Neuron (in vitro differentiated cells): ENCODE data around the gene C11orf68.
"Not testable (repeated sequence)": the region's sequence is repeated elsewhere in the genome, so short reads cannot be mapped to it uniquely, and the experiment has no call there.

Experiments
- H2AFZ ChIP-seq: one replicate; pipeline ENCODE4 v1.6.1; 2013; ENCODE audit warnings: low read depth, mild to moderate bottlenecking, inconsistent platforms, low read length, moderate library complexity
- H3K27me3 ChIP-seq: one replicate; pipeline ENCODE4 v1.6.1; 2013; ENCODE audit warnings: low read length; ENCODE audit not compliant: insufficient read depth
- H3K36me3 ChIP-seq: one replicate; pipeline ENCODE4 v1.6.1; 2013; ENCODE audit warnings: low read length; ENCODE audit not compliant: insufficient read depth
- H3K4me1 ChIP-seq: one replicate; pipeline ENCODE4 v1.6.1; 2013; ENCODE audit warnings: low read length; ENCODE audit not compliant: insufficient read depth
- H3K4me3 ChIP-seq: 2 replicates; pipeline ENCODE4 v1.5.1; 2013; ENCODE audit warnings: mild to moderate bottlenecking, low read length, moderate library complexity
- H3K9me3 ChIP-seq: one replicate; pipeline ENCODE4 v1.6.1; 2013; ENCODE audit warnings: low read length

Gene C11orf68

DNA sequence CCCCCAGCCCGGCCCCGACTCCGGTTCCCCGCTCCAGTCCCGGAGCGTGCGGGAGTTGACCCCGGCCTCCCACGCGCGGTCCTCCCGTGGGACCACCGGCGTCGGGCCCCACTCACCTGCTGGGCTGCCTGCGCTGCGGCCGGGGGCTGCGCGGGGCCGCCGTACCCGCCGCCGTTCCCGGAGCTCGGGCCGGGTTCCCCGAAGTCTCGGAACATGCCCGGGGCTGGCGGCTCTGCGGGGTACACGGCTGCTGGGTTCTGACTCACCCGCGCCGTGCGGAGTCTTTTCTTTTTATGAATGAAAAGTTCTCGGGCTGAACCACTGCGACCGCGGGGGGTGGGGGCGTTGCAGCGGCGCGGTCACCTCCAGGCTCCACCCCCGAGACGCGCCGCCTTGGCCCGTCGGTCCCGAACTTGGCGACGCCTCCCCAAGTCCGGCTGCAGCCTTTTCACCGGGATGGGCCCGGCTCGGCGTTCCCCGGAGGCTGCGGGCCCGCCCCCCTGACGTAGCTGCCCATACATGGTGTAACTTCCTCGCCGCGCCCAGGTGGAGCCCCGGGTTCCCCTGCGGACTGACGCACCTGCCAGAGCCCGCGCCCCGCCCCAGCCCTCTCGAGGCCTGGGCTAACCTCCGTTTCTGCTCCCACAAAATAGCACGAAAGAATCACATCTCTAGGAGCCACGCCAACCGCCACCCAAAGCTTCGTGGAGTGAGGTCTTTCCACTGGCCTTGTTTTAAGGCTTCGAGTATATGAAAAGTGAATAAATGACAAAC, 18.6 kb downstream of the C11orf68 start, which contains the start of gene FOSL1:
FOSL1 (minus strand) TSS at position 264 of the 774 bp plus-strand sequence; CDS start at position 215, 49 bp downstream.
- no peaks in the 10 kb centered on the region for H3K9me3 ChIP-seq
- peaks cover 13% of the 10 kb centered on the region for H3K4me1 ChIP-seq
- H2AFZ ChIP-seq, result peak within 1 kb of the TSS; percentile 59
- H3K27me3 ChIP-seq, result peaks cover 21% of the 10 kb centered on the region
- no peaks in the 10 kb centered on the region for H3K36me3 ChIP-seq
- peak within 1 kb of the TSS; percentile 37 for H3K4me3 ChIP-seq

- no peaks in the 10 kb centered on the region for H3K9me3 ChIP-seq
- peak overlapping the region; percentile 59 for H2AFZ ChIP-seq
- H3K4me1 ChIP-seq, result peaks cover 13% of the 10 kb centered on the region
- H3K27me3 ChIP-seq, result peaks cover 21% of the 10 kb centered on the region
- H3K4me3 ChIP-seq, result peak overlapping the region; percentile 37
- no peaks in the 10 kb centered on the region for H3K36me3 ChIP-seq
Measured at GRCh38 chr11:65899356-65900124, 19.3 kb downstream of the C11orf68 start.

DNA sequence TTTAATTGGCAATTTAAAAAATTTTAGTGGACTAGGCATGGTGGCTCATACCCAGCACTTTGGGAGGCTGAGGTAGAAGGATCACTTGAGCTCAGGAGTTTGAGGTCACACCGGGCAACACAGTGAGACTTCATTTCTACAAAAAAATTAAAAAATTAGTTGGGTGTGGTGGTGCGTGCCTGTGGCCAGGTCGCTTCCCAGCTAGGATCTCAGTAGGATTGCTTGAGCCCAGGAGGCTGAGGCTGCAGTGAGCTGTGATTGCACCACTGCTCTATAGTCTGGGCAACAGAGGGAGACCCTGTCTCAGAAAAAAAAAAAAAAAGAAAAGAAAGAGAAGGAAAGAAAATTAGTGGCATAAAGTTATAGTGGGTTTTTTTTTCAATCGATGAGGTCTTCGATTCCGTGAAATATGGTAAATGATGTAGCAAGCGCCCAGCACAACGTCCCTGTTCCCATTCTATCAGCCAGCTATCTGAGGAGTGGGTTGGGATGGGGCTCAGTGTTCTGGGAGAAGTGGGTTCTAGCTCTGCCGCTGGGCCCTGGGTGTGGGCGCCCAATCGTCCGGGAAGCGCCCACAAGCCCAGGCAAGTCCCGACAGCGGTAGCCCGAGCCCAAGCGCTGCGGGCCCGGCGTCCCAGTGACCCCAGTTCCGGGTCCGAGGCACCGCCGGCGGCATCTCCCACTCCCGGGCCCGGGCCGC, 20.1 kb downstream of the C11orf68 start:
- Histone ChIP-seq H3K9me3 (no peaks in the 10 kb centered on the region), H3K36me3 (no peaks in the 10 kb centered on the region), H3K27me3 (peaks cover 21% of the 10 kb centered on the region), H2AFZ (no peak overlapping the region), H3K4me3 (no peak overlapping the region), H3K4me1 (peaks cover 13% of the 10 kb centered on the region)

DNA sequence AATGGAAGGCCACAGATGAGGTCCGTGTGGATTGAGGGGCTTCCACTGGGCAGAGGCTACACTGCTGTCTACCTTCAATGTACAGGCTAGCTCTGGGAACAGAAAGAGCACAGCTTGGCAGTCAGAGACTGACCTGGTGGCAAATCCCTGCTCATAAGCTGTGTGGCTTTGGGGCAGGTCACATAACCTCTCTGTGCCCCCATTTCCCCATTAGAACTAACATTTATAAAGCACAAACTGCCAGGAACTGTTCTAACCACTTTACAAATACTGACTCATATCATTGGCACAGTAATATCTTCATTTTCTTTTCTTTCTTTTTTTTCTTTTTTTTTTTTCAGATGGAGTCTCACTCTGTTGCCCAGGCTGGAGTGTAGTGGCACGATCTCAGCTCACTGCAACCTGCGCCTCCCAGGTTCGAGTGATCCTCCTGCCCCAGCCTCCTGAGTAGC, 21.8 kb downstream of the C11orf68 start:
- H3K27me3 ChIP-seq, result peaks cover 16% of the 10 kb centered on the region
- H3K36me3 ChIP-seq, result no peaks in the 10 kb centered on the region
- H3K4me3 ChIP-seq, result no peak overlapping the region
- H3K4me1 ChIP-seq, result peaks cover 3% of the 10 kb centered on the region
- H2AFZ ChIP-seq, result no peak overlapping the region
- H3K9me3 ChIP-seq, result no peaks in the 10 kb centered on the region

GRCh38 chr11:65896034-65896999, 22.5 kb downstream of the C11orf68 start:
- H3K9me3 ChIP-seq, result no peaks in the 10 kb centered on the region
- H3K4me1 ChIP-seq, result peaks cover 10% of the 10 kb centered on the region
- no peak overlapping the region for H3K4me3 ChIP-seq
- H3K36me3 ChIP-seq, result no peaks in the 10 kb centered on the region
- H3K27me3 ChIP-seq, result peaks cover 13% of the 10 kb centered on the region
- H2AFZ ChIP-seq, result no peak overlapping the region

GRCh38 chr11:65895482-65895981, 23.3 kb downstream of the C11orf68 start:
- Histone ChIP-seq H3K9me3 (no peaks in the 10 kb centered on the region), H3K4me3 (no peak overlapping the region), H3K27me3 (peaks cover 9% of the 10 kb centered on the region), H3K36me3 (no peaks in the 10 kb centered on the region), H3K4me1 (peaks cover 12% of the 10 kb centered on the region), H2AFZ (no peak overlapping the region)

DNA sequence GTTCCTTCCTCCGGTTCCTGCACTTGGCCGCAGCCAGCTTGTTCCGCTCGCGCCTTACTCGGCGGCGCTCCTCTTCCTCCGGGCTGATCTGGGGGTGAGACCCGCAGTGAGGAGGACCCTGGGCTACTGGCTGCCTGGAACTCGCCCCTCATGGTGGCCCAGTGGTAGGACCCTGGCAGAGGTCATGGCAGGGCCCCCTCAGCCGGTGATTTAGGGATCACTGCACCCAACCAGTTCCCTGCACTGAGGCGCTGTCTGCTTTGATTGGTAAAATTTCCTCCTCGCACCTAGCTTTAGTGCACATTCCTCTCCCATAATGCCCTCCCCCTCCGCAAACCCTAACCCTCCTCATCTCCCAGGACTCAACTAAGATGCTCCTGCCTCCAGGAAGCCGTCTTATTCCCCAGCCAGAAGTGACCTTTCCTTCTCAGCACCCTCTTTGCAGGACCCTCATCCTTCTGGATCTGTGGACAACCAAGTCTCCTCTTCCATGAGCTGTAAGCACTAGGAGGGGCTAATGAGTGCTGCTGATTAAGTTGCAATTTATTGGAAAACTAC, 24.7 kb downstream of the C11orf68 start:
- H3K4me1 ChIP-seq, result peaks cover 22% of the 10 kb centered on the region

GRCh38 chr11:65892661-65893317, 26.1 kb downstream of the C11orf68 start:
- no peaks in the 10 kb centered on the region for H3K36me3 ChIP-seq

More for the DNA sequence above, 24.7 kb downstream of the C11orf68 start:
- H2AFZ ChIP-seq, result no peak overlapping the region
- no peak overlapping the region for H3K4me3 ChIP-seq
- no peaks in the 10 kb centered on the region for H3K9me3 ChIP-seq
- no peaks in the 10 kb centered on the region for H3K36me3 ChIP-seq
- H3K27me3 ChIP-seq, result no peaks in the 10 kb centered on the region

DNA sequence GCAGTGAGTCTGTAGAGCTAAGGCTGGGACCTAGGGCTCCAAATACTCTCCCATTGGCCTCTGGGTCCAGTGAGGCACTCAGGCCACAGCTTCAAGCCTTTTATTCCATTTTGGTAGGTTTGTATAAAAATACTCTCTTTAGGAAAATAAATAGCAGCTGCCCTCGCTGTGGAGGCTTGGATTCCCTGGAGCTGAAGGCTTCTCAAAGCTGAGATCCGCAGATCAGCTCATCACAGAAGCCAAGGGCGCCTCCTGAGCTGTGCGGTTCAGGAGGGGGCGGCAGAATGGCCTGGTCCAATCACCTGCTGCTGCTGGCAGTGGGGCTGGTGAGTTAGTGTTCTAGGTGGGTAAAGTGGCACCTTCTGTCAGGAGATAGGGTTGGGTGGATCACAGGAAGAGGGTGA, 26.7 kb downstream of the C11orf68 start:
- not testable (repeated sequence) for H3K27me3 ChIP-seq, H3K9me3 ChIP-seq, H3K36me3 ChIP-seq, H2AFZ ChIP-seq
- H3K4me1 ChIP-seq, result peaks cover 32% of the 10 kb centered on the region
- peak overlapping the region; percentile 79 for H3K4me3 ChIP-seq

More at GRCh38 chr11:65892661-65893317, 26.1 kb downstream of the C11orf68 start:
- H3K4me3 ChIP-seq, result no peak overlapping the region
- no peak overlapping the region for H2AFZ ChIP-seq
- H3K27me3 ChIP-seq, result no peaks in the 10 kb centered on the region
- no peaks in the 10 kb centered on the region for H3K9me3 ChIP-seq
- peaks cover 28% of the 10 kb centered on the region for H3K4me1 ChIP-seq

DNA sequence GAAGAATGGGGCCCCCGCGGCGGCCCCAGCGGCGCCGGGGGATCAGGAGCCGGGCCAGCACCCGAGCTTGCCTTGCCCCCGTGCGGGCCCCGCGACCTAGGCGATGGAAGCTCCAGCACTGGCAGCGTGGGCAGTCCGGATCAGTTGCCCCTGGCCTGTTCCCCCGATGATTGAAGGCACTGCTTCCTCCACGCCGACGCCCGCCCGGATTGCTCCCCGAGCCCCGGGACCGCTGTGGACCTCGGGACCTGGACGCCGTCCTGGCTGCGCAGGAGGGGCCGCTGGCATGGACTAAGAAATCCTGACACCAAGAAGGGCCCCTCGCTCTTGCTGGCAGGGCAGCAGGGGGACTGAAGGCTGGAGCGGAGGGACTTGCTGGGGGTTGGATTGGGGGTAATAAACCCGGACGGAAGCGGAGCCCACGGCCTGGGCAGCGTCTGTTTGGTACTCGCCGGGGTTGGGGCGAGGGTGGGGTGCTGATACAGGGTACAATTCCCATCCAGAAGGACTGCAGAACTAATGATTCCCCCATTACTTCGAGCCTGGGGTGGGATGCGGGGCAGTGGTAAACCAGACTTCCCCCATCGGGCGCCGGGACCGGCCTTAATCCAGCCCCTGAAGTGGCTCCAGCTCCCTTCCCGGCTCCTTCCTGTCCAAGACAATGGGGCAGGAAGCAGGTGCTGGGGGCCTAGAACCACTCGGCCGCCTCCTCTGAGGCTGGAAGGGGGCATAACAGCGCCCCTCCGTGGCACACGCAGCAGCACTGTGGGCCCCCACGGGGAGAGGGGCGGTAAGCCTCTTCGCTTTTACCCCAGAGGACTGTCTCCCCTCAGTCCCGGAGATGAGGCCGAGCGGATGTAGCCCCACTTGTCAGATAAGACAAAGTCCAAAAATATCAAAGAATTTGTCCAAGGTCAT, 27.4 kb downstream of the C11orf68 start:
- Histone ChIP-seq H3K9me3 (no peaks in the 10 kb centered on the region), H2AFZ (peak overlapping the region; percentile 63), H3K4me3 (peak overlapping the region; percentile 79), H3K36me3 (peaks cover 5% of the 10 kb centered on the region), H3K4me1 (peaks cover 36% of the 10 kb centered on the region), H3K27me3 (no peaks in the 10 kb centered on the region)
